Activated CD4-positive, alpha-beta T cell treated with anti-CD3 and anti-CD28 coated beads, Interleukin-2, amount 50 U/mL, for 1 hour (primary cell): ENCODE measurements around the gene TSSK3.

Source experiments
- DNase-seq: peaks from one replicate; pipeline ENCODE4 v3.0.0-alpha.2; 2020

TSSK3 gene, protein sequence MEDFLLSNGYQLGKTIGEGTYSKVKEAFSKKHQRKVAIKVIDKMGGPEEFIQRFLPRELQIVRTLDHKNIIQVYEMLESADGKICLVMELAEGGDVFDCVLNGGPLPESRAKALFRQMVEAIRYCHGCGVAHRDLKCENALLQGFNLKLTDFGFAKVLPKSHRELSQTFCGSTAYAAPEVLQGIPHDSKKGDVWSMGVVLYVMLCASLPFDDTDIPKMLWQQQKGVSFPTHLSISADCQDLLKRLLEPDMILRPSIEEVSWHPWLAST

GRCh38 chr1:32362474-32363313 is at the start of gene TSSK3, which contains the start of gene FAM229A:
Gene TSSK3, plus strand, starts transcription at chr1:32362539. Its CDS starts 163 bp downstream, at chr1:32362702.
Gene FAM229A, minus strand, starts transcription at chr1:32362485. Its CDS starts 394 bp downstream, at chr1:32362091.
- no peak for DNase-seq

- no peak for DNase-seq
Observed at GRCh38 chr1:32316903-32317277, 45.4 kb upstream of the TSSK3 start.

DNA sequence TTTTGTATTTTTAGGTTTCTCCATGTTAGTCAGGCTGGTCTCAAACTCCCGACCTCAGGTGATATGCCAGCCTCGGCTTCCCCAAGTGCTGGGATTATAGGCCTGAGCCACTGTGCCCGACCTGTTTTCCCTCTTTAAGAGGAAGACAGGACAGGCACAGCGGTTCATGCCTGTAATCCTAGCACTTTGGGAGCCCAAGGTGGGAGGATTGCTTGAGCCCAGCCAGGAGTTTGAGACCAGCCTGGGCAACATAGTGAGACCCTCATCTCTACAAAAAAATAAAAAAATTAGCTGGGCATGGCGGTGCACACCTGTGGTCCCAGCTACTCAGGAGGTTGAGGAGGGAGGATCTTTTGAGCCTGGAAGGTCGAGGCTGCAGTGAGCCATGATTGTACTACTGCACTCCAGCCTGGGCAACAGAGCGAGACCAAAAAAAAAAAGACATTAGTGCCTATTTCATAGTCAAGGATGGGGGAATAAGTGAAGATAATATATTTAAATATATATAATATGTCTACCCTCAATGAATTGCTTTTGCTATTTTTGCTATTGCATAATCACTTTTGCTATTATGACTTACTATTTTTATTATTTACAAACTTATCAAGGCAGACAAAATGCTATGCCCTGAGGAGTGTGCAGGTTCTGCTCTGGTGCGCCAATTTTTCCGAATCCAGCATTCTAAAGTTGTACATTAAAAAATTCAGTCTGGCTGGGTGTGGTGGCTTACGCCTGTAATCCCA is 44.0 kb upstream of the TSSK3 start:
- DNase-seq = no peak

GRCh38 chr1:32321712-32322291 is 40.5 kb upstream of the TSSK3 start:
- peak; percentile 24 for DNase-seq

DNA sequence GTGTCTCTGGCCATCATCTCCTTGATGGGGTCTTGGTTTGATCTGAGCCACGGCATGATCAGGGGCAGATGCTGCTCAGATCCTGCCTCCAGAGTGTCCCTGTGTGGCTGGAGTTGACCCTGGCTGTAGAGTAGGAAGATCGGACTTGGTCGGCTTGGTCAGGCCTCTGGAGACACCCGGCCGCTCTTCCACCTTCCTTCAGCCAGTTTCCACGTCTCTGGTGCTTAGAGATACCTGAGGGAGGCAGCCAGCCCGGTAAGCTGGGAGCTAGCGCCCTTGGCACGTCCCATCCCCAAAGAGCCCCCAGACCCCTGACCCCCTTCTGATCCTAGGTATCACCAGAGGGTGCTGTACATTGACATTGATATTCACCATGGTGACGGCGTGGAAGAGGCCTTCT is 35.1 kb upstream of the TSSK3 start:
- DNase-seq = no peak

DNA sequence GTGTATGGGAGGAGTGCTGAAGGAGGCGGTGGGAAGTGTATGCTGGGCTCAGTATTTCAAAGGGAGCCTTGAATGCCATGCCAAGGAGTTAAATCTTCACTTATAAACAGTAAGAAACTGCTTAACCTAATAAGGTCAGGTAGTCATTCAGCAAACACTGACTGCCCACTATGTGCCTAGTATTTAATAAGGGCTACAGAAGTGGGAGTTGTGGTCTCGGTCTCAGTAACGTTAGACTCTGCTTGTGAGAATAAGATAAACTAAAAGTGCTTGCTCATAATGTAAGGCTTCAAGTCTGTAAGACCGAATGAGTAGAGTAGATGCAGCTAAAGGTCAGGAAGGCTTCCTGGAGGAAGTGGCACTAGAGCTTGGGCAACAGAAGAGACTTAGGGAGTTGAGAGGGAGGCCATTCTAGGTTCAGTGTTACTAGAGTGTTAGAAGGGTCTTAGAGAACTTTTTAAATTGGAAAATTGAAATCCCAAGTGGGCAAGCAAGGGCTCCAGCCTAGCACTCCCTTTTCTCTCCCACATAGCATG is 32.3 kb upstream of the TSSK3 start:
- no peak for DNase-seq

DNA sequence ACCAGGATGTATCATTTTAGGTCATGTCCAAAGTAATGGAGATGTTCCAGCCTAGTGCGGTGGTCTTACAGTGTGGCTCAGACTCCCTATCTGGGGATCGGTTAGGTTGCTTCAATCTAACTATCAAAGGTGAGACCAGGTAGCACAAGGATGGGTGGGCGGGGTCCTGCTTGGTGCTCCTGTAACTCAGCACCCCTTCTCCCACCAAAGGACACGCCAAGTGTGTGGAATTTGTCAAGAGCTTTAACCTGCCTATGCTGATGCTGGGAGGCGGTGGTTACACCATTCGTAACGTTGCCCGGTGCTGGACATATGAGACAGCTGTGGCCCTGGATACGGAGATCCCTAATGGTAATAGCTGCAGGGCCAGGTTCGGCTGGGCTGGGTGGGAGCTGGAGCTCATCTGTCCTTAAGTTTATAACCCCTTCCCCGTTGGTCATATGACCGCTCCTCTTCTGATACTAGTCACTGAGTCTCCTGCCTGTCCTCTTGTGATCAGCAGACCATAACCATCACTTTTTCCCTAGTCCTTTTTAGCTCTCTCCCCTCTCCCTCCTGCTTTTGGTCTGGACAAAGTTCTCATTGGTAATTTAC is 31.7 kb upstream of the TSSK3 start:
- DNase-seq = no peak

- no peak for DNase-seq
Observed at GRCh38 chr1:32331549-32331948, 30.8 kb upstream of the TSSK3 start.

DNA sequence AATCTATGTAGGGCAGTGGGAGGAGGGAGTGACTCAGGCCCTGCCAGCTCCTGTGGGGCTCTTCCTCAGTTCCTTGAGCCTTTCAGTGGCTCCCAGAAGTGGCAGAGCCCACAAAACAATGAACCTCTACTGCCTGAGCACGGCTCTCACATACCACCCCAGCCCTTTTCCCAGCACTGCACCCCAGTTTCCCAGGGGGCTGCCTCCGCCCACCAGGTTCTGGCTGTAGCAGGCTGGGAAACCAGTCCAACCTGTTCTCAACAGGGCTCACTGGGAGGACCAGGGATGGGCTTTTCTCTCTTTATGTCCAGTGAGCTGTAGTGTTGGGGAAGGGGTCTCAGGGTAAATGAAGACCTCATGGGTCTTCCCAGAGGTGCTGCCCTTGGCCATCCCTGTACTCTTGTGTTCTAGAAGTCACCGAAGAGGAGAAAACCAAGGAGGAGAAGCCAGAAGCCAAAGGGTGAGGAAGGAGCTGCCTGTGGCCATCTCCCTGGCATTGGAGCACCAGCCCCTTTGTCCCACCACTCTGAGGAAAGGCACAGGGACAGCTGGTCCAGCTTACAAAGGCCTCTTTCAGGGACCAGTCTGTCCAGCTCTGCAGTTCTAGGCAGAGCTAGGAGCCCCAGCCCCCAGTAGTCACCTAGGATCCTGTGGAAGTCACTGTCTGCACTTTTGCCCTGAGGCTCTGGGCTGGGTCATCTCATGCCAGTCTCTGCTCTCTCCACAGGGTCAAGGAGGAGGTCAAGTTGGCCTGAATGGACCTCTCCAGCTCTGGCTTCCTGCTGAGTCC is 29.9 kb upstream of the TSSK3 start:
- no peak for DNase-seq

- no peak for DNase-seq
Observed at GRCh38 chr1:32333251-32333963, 28.9 kb upstream of the TSSK3 start.

GRCh38 chr1:32334274-32334861 is 28.0 kb upstream of the TSSK3 start:
- no peak for DNase-seq

GRCh38 chr1:32334864-32335534 is 27.3 kb upstream of the TSSK3 start:
- DNase-seq = peak; percentile 71

DNA sequence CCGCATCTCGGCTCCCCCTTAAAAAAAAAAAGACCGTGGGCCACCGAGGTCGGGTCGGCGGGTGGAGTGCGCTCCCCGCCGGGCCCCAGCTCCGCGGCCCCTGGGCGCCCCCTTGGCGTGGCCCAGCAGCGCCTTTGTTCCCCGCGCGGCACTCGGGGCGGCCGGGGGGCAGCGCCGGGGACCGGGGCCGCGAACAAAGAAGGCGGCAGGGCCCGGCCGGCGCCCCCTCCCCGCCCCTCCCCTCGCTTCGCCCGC is 26.9 kb upstream of the TSSK3 start:
- DNase-seq = no peak

GRCh38 chr1:32335790-32336590 is 26.3 kb upstream of the TSSK3 start, which contains the start of gene MARCKSL1:
Gene MARCKSL1, minus strand, starts transcription at chr1:32336233. Its CDS starts 200 bp downstream, at chr1:32336033.
- DNase-seq = peak; percentile 89

GRCh38 chr1:32336591-32336932 is 25.8 kb upstream of the TSSK3 start:
- DNase-seq = no peak

DNA sequence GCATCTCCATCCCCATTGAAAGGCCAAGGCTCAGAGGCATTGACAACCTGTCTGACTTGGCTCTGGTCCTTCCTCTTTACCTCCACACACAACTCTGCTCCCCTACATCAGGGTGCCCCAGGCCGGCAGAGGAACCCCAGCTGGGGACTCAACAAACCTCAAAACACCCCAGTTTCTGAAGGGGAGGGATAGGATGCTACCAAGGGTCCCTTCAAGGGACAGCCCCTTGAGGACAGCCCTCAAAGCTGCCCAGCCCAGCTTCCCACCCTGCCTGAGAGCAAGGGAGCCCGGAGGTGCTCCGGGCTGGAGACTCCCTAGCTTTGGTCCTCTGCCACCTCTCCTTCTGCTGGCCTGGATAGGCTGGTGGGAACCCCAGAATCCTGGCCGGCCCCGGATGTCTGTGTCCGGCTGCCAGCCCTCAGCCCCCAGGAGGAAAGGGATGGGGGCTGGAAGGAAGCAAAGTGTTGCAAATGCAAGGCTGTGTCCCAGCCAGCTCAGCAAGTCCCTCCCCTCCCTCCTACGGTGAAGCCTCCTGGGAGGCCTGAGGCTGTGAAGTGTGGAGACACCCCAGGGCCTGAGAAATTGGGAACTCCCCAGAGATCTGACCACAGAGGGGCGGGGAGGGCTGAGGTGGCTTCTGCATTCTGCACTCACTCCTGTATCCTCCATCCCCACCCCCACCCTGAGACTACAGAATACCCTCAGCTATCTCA is 25.2 kb upstream of the TSSK3 start:
- DNase-seq = peak; percentile 45

DNA sequence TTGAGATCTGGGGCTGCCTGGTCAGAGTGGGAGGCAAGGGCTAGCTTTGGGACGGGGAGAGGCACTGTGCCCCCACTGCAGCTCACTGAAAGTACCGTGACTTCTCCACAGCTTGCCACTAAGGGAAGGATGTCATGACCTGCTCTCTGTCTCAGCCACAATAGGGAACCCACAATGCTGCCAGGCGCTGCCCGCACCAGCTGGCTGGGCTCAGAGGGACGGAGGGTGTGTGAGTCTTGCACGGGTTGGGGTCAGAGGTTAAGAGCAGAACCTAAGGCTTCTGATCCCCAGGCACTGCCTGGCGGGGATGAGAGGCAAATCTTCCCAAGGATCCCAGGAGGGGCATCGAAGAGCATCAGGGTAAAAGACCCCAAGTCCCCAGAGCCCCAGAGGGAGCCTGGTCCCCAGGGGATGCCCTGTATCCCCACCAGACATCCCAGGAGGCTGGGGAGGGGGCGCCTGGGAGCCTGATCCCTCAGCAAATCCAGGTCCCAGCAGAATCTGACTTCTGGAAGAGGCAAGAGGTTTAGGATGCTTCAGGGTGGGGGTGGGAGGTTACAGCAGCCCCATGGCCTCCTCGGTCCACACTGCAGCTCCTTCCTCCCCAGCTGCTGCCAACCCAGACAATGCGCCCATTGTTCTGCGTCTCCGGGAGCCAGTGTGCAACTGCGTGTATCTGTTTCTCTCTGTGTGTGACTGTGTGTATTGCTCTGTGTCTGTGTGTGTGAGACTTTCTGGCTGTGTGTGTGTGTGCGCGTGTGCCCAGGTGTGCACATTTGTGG is 24.3 kb upstream of the TSSK3 start:
- no peak for DNase-seq

GRCh38 chr1:32338637-32339145 is 23.6 kb upstream of the TSSK3 start:
- DNase-seq = no peak
